ENCODE data around the gene SLC27A5. TPM values are rescaled to one million over a fixed set of nuclear protein-coding genes. Genes with fewer than 3 reads are reported as not detected.
A peak's percentile ranks its signal among the peaks of the same experiment; 100 is the strongest.
"Not testable (repeated sequence)": the region's sequence is repeated elsewhere in the genome, so short reads cannot be mapped to it uniquely, and the experiment has no call there.

SLC27A5 gene
- total and polyA plus RNA-seq, 9 of the 15 experiments (the other 6 are each of a cell fraction or from before 2014, with no cell fraction given): 42.2 to 318 (median 64.7) TPM

- BruUV-seq (replicated peaks); H3K4me3 ChIP-seq; FAIRE-seq; ATAC-seq; H3K27me3 ChIP-seq (ENCODE audit: control insufficient read depth in 2 of 2, insufficient read depth in 2 of 2, low read length in 2 of 2); H2AFZ ChIP-seq (ENCODE audit: low read depth, low read length); H3K27ac ChIP-seq (ENCODE audit: extremely low read depth, low read depth, low read length); DNase-seq (ENCODE audit: extremely low read depth in 1 of 4, low spot score in 3 of 4); H3K9me1 ChIP-seq (ENCODE audit: control insufficient read depth, insufficient read depth, low read length); H3K9ac ChIP-seq (ENCODE audit: insufficient read depth in 1 of 2, low read depth in 2 of 2, low read length in 2 of 2); H3K79me2 ChIP-seq (ENCODE audit: control insufficient read depth, insufficient read depth, low read length); in situ Hi-C loops (cut with MboI); H3K4me2 ChIP-seq (ENCODE audit: insufficient read depth, low read length); intact Hi-C loops (cut with micrococcal nuclease); H4K20me1 ChIP-seq (replicated peaks; ENCODE audit: control insufficient read depth, insufficient read depth, low read length): not testable (repeated sequence)
- H3K9me3 ChIP-seq (replicated peaks; ENCODE audit: control insufficient read depth, insufficient read depth, low read depth, low read length): peaks cover 15% of the 10 kb centered on the region
- H3K4me1 ChIP-seq (replicated peaks in 1 of 2; ENCODE audit: control insufficient read depth in 2 of 2, insufficient read depth in 2 of 2, low read length in 2 of 2): peaks cover 4 to 15% of the 10 kb centered on the region in 2 experiments; a peak in 4 of 5 replicates
- 2% methylated on average over 5 of the region's 5 CpGs for WGBS (ENCODE audit: insufficient coverage, low coverage, missing lambda C conversion rate)
- ChIA-PET POLR2A (interaction anchor here (0.8 kb wide), 1 partner anchor 13 kb away, joined by 3 read pairs; no protein-coding TSS in a partner anchor), CTCF (ENCODE audit: low intra/inter-chr PET ratio) (interaction anchor here (0.7 kb wide), 1 partner anchor 224 kb away, joined by 4 read pairs; no protein-coding TSS in a partner anchor)
- TF ChIP-seq ZFP36 (IDR thresholded peaks at IDR 0.05; ENCODE audit: low read depth, low read length, partially characterized antibody) (peak; percentile 39), ZNF431 (CRISPR knock-in tag; IDR thresholded peaks at IDR 0.05) (0 out of 2 replicates have a peak, but pooled peaks have one; percentile 52)
- H3K36me3 ChIP-seq (ENCODE audit: control insufficient read depth, insufficient read depth, low read length): peaks cover 11% of the 10 kb centered on the region; the same call in 1 of the 3 replicates
Measured at GRCh38 chr19:58449980-58450379, 61.8 kb downstream of the SLC27A5 start.

- H3K27me3 ChIP-seq (ENCODE audit: control insufficient read depth in 2 of 2, insufficient read depth in 2 of 2, low read length in 2 of 2); H3K27ac ChIP-seq (ENCODE audit: extremely low read depth, low read depth, low read length); intact Hi-C loops (cut with micrococcal nuclease); H3K4me3 ChIP-seq; H4K20me1 ChIP-seq (replicated peaks; ENCODE audit: control insufficient read depth, insufficient read depth, low read length); H3K9me1 ChIP-seq (ENCODE audit: control insufficient read depth, insufficient read depth, low read length); H2AFZ ChIP-seq (ENCODE audit: low read depth, low read length); FAIRE-seq; in situ Hi-C loops (cut with MboI); CTCF ChIA-PET (ENCODE audit: low intra/inter-chr PET ratio); H3K9ac ChIP-seq (ENCODE audit: insufficient read depth in 1 of 2, low read depth in 2 of 2, low read length in 2 of 2); BruUV-seq (replicated peaks); ATAC-seq; H3K4me2 ChIP-seq (ENCODE audit: insufficient read depth, low read length); DNase-seq (ENCODE audit: extremely low read depth in 1 of 4, low spot score in 3 of 4); H3K36me3 ChIP-seq (ENCODE audit: control insufficient read depth, insufficient read depth, low read length); H3K79me2 ChIP-seq (ENCODE audit: control insufficient read depth, insufficient read depth, low read length): not testable (repeated sequence)
- H3K4me1 ChIP-seq (replicated peaks in 1 of 2; ENCODE audit: control insufficient read depth in 2 of 2, insufficient read depth in 2 of 2, low read length in 2 of 2): peaks cover 4 to 15% of the 10 kb centered on the region in 2 experiments; a peak in 4 of 5 replicates
- POLR2A ChIA-PET: interaction anchor here (0.6 kb wide), 1 partner anchor 550 kb away, joined by 4 read pairs; no protein-coding TSS in a partner anchor
- H3K9me3 ChIP-seq (replicated peaks; ENCODE audit: control insufficient read depth, insufficient read depth, low read depth, low read length): peaks cover 15% of the 10 kb centered on the region
- 2% methylated on average over 3 of the region's 3 CpGs for WGBS (ENCODE audit: insufficient coverage, low coverage, missing lambda C conversion rate)
- TF ChIP-seq ZNF280A (IDR thresholded peaks at IDR 0.05; ENCODE audit: low read depth, partially characterized antibody): peak; percentile 25
- TF ChIP-seq CBX1 (IDR thresholded peaks at IDR 0.05; ENCODE audit: low read depth): peak; percentile 86
- TF ChIP-seq TRIM28 (IDR thresholded peaks at IDR 0.05): peak; percentile 94
- peak; percentile 81 for TF ChIP-seq CEBPZ (IDR thresholded peaks at IDR 0.05; ENCODE audit: borderline replicate concordance, low read depth, low read length)
- peak; percentile 94 for TF ChIP-seq ZFP36 (IDR thresholded peaks at IDR 0.05; ENCODE audit: low read depth, low read length, partially characterized antibody)
- TF ChIP-seq TRIM24 (IDR thresholded peaks at IDR 0.05): 0 out of 4 replicates have a peak, but pooled peaks of 1 of the 2 experiments have one; percentile 32
- TF ChIP-seq CBX5 (IDR thresholded peaks at IDR 0.05; ENCODE audit: borderline replicate concordance, low read depth): peak; percentile 87
- peak in 1 of 2 experiments; percentile 79; a peak in 2 of 3 replicates for TF ChIP-seq CBX3 (IDR thresholded peaks at IDR 0.05; ENCODE audit: borderline replicate concordance in 1 of 2, low read length in 2 of 2)
Measured at GRCh38 chr19:58448860-58449259, 62.9 kb downstream of the SLC27A5 start.

Data from K562 (cell line).